Astrocyte of the spinal cord (primary cell): ENCODE data around the gene NACC2.

Experiments
- DNase-seq: peaks from one replicate; pipeline ENCODE4 v3.0.0; 2011; ENCODE audit warnings: low read depth, low spot score
- H3K4me3 ChIP-seq: 2 replicates; pipeline ENCODE4 v1.5.1; 2011; ENCODE audit warnings: low read depth, mild to moderate bottlenecking, low read length, moderate library complexity
- CTCF ChIP-seq: IDR thresholded peaks from 2 replicates; pipeline ENCODE4 v1.5.1; 2012; ENCODE audit warnings: low read depth, mild to moderate bottlenecking, low read length, inconsistent platforms
- in situ Hi-C: cut with HindIII; loops from 2 replicates; pipeline ENCODE4 v1.10.0; 2017; ENCODE audit warnings: low sequenced_read_pairs

The NACC2 gene

GRCh38 chr9:136119883-136120393 lies 24.8 kb upstream of the NACC2 start:
- H3K4me3 ChIP-seq: peak overlapping the region; percentile 48
- in situ Hi-C loops: no loop called here
- no peak for TF ChIP-seq CTCF
- DNase-seq: no peak

GRCh38 chr9:136119061-136119882 lies 24.2 kb upstream of the NACC2 start:
- DNase-seq: peak; percentile 27
- H3K4me3 ChIP-seq: peak overlapping the region; percentile 48
- TF ChIP-seq CTCF: no peak
- in situ Hi-C loops: no loop called here

- in situ Hi-C loops: no loop called here
- peak within 1 kb of the TSS; percentile 48 for H3K4me3 ChIP-seq
- no peak for TF ChIP-seq CTCF
- peak; percentile 97 for DNase-seq
Observed at GRCh38 chr9:136118320-136119060, 23.4 kb upstream of the NACC2 start, which contains the start of gene TMEM250. TMEM250 (minus strand) TSS chr9:136118875; CDS start chr9:136116900, 1,975 bp downstream.

GRCh38 chr9:136117916-136118319 lies 22.8 kb upstream of the NACC2 start:
- no peak for TF ChIP-seq CTCF
- DNase-seq: no peak
- in situ Hi-C loops: no loop called here
- H3K4me3 ChIP-seq: peak overlapping the region; percentile 48

GRCh38 chr9:136117291-136117915 lies 22.3 kb upstream of the NACC2 start:
- peak overlapping the region; percentile 48 for H3K4me3 ChIP-seq
- in situ Hi-C loops: no loop called here
- TF ChIP-seq CTCF: no peak
- DNase-seq: no peak

GRCh38 chr9:136116360-136117098 lies 21.4 kb upstream of the NACC2 start:
- in situ Hi-C loops: no loop called here
- TF ChIP-seq CTCF: no peak
- no peak for DNase-seq
- H3K4me3 ChIP-seq: no peak overlapping the region
